ENCODE results near the gene TNS3.
"Not testable (repeated sequence)": the region's sequence is repeated elsewhere in the genome, so short reads cannot be mapped to it uniquely, and the experiment has no call there.

Gene TNS3

GRCh38 chr7:47581804-47582763, at the start of gene TNS3:
Gene TNS3 (minus strand): TSS chr7:47582111. CDS start chr7:47439636, 142,475 bp downstream.
- no peak for DNase-seq

GRCh38 chr7:47631711-47632110, 49.8 kb upstream of the TNS3 start:
- no peak for DNase-seq

- no peak for DNase-seq
Observed at GRCh38 chr7:47627580-47628283, 45.8 kb upstream of the TNS3 start.

GRCh38 chr7:47625861-47626715, 44.2 kb upstream of the TNS3 start:
- DNase-seq, result no peak

- DNase-seq, result no peak
Observed at GRCh38 chr7:47624689-47625088, 42.8 kb upstream of the TNS3 start.

- DNase-seq, result no peak
Observed at GRCh38 chr7:47622946-47623640, 41.2 kb upstream of the TNS3 start.

GRCh38 chr7:47622586-47622945, 40.7 kb upstream of the TNS3 start:
- DNase-seq, result no peak

GRCh38 chr7:47621979-47622561, 40.2 kb upstream of the TNS3 start:
- DNase-seq, result no peak

GRCh38 chr7:47621347-47621746, 39.4 kb upstream of the TNS3 start:
- no peak for DNase-seq

GRCh38 chr7:47619806-47620205, 37.9 kb upstream of the TNS3 start:
- no peak for DNase-seq

- no peak for DNase-seq
Observed at GRCh38 chr7:47617131-47617530, 35.2 kb upstream of the TNS3 start.

- DNase-seq, result no peak
Observed at GRCh38 chr7:47614450-47614849, 32.5 kb upstream of the TNS3 start.

GRCh38 chr7:47611045-47611511, 29.2 kb upstream of the TNS3 start:
- no peak for DNase-seq

- no peak for DNase-seq
Observed at GRCh38 chr7:47610506-47611044, 28.7 kb upstream of the TNS3 start.

GRCh38 chr7:47609803-47610452, 28.0 kb upstream of the TNS3 start:
- no peak for DNase-seq

- not testable (repeated sequence) for DNase-seq
Observed at GRCh38 chr7:47606593-47607046, 24.7 kb upstream of the TNS3 start.

- DNase-seq, result no peak
Observed at GRCh38 chr7:47605816-47606575, 24.1 kb upstream of the TNS3 start.

GRCh38 chr7:47604496-47604890, 22.6 kb upstream of the TNS3 start:
- no peak for DNase-seq

GRCh38 chr7:47603514-47604255, 21.8 kb upstream of the TNS3 start:
- not testable (repeated sequence) for DNase-seq

Data from stimulated activated CD4-positive, alpha-beta T cell treated with anti-CD3 and anti-CD28 coated beads, Interleukin-1b, Interleukin-23, amount 100 ng/mL, for 48 hours (primary cell).